Adrenal gland (tissue), 12 donors: Measurements from ENCODE around the gene CLEC4G. TPM values are rescaled to one million over a fixed set of nuclear protein-coding genes. Genes with fewer than 3 reads are reported as not detected.

Experiments
- DNase-seq, 7 donors: peaks; one replicate each; pipeline ENCODE4 v3.0.0-alpha.2; 2019 to 2020
- H3K27ac ChIP-seq, 5 donors: fragments of 200-600 bp; sonication (generic) in 4 of 5; 1 replicate in 3 of 5; 2 replicates in 2 of 5; pipeline versions ENCODE4 v1.5.1 to v1.8.0; 2016 to 2020; ENCODE audit warnings: mild to moderate bottlenecking in 1 of 5
- H3K27me3 ChIP-seq: fragments of 200-600 bp; 2 replicates; pipeline ENCODE4 v1.8.0; 2021
- H3K36me3 ChIP-seq, 2 donors: fragments of 200-600 bp; replicated peaks in 1 of 2; 1 replicate in 1 of 2; 2 replicates in 1 of 2; pipeline versions ENCODE4 v1.5.1 to v1.8.0; 2018 to 2022
- H3K4me1 ChIP-seq, 2 donors: fragments of 200-600 bp; replicated peaks in 1 of 2; 1 replicate in 1 of 2; 2 replicates in 1 of 2; pipeline versions ENCODE4 v1.5.1 to v1.8.0; 2018 to 2021
- H3K4me3 ChIP-seq, 4 donors: fragments of 200-600 bp; sonication (generic) in 3 of 4; one replicate each; pipeline ENCODE4 v1.5.1; 2016 to 2018
- H3K9me3 ChIP-seq, 3 donors: fragments of 200-600 bp; sonication (generic) in 1 of 3; replicated peaks in 1 of 3; 1 replicate in 2 of 3; 2 replicates in 1 of 3; pipeline versions ENCODE4 v1.5.1 to v1.8.0; 2016 to 2021
- CTCF ChIP-seq, 6 experiments: fragments of 450-650 bp in 4 of 6; fragments of 200-600 bp in 2 of 6; sonication (generic) in 1 of 6; IDR thresholded peaks; 1 replicate in 5 of 6; 2 replicates in 1 of 6; pipeline versions ENCODE4 v1.5.1 to v1.8.0; 2016 to 2021; ENCODE audit warnings: antibody characterized with exemption in 6 of 6, mild to moderate bottlenecking in 2 of 6, moderate library complexity in 1 of 6
- POLR2A ChIP-seq, 2 donors: fragments of 450-650 bp; IDR thresholded peaks; one replicate each; pipeline ENCODE4 v1.6.1; 2017; ENCODE audit warnings: antibody characterized with exemption in 2 of 2, mild to moderate bottlenecking in 2 of 2, moderate library complexity in 1 of 2
- WGBS, 4 donors: extraction: QIAGEN DNeasy Blood & Tissue Kit in 2 of 4; methylation state at CpG; one replicate each; pipeline versions ENCODE4 v1.1.5 to v1.1.7; 2013 to 2017; 5-methylcytosine and 5-hydroxymethylcytosine counted together
- intact Hi-C, 2 donors: fragments of 100-400 bp; cut with DNase I; formaldehyde crosslinking; loops; one replicate each; pipeline versions ENCODE4 v1.14.1 to v1.15.0; 2022 to 2023
- polyA plus RNA-seq, 3 donors: library from polyadenylated mRNA; stranded (reverse); fragments of 200-250 nt in 2 of 3; fragments of 350-450 nt in 1 of 3; fragmentation: Illumina TruSeq in 1 of 3; extraction: RNeasy Lipid Tissue Mini Kit (QIAGEN cat#74804) in 1 of 3; gene quantifications; one replicate each; pipeline ENCODE4 v1.2.3, GENCODE V29; 2013 to 2014
- total RNA-seq, 9 donors: library from RNA; depleted of rRNA in 4 of 9; stranded (reverse); fragments of >200 nt in 4 of 9; fragments of 120-200 nt in 1 of 9; fragmentation: NEBNext Ultra II Directional in 1 of 9; extraction: Animal tissue kit (Norgen Biotek cat#: 25700) in 1 of 9; gene quantifications; one replicate each; pipeline versions ENCODE4 v1.1.0 to v1.2.4, GENCODE V29; 2013 to 2023
- donor health status: healthy with polysubstance abuse.
- donor health status: Bipolar disorder and iron deficiency.
- donor health status: DM: yes; HTN: yes; CAD: no.
- donor health status: DM: no; HTN: no; CAD: no.
- donor health status: DM: no; HTN: no; CAD: no.
- donor health status: DM: yes; HTN: yes; CAD: no.

Gene CLEC4G
- total and polyA plus RNA-seq, 12 donors: 0.26 to 2.2 (median 0.87) TPM; not detected in 4

DNA sequence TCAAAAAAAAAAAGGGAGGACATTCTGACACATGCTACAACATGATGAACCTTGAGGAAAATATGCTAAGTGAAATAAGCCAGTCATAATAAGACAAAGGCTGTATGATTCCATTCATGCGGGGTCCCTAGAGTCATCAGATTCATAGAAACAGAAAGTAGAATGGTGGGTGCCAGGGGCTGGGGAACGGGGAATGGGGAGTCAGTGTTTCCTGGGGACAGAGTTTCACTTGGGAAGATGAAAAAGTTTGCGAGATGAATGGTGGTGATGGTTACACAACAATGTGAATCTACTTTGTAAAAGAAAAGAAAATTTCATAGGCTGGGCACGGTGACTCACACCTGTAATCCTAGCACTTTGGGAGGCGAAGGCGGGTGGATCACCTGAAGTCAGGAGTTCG is 6.1 kb upstream of the CLEC4G start:
- TF ChIP-seq CTCF (IDR thresholded peaks at IDR 0.05): no peak
- no peak for TF ChIP-seq POLR2A (IDR thresholded peaks at IDR 0.05)
- intact Hi-C loops: no loop called here
- no peak for DNase-seq
- 70 to 85% (median 74%) methylated on average over 7 of the region's 7 CpGs for WGBS, 4 donors
- Histone ChIP-seq H3K27ac (no peak overlapping the region), H3K27me3 (no peaks in the 10 kb centered on the region), H3K4me3 (no peak overlapping the region), H3K4me1 (no peaks in the 10 kb centered on the region), H3K36me3 (no peaks in the 10 kb centered on the region), H3K9me3 (no peaks in the 10 kb centered on the region)

GRCh38 chr19:7737215-7737614 is 5.3 kb upstream of the CLEC4G start:
- Histone ChIP-seq H3K4me3 (no peak overlapping the region), H3K4me1 (no peaks in the 10 kb centered on the region), H3K36me3 (no peaks in the 10 kb centered on the region), H3K27me3 (no peaks in the 10 kb centered on the region), H3K27ac (no peak overlapping the region), H3K9me3 (no peaks in the 10 kb centered on the region)
- 80 to 90% (median 86%) methylated on average over 11 of the region's 11 CpGs for WGBS, 4 donors
- intact Hi-C loops: no loop called here
- no peak for DNase-seq
- TF ChIP-seq CTCF (IDR thresholded peaks at IDR 0.05): no peak
- TF ChIP-seq POLR2A (IDR thresholded peaks at IDR 0.05): no peak

DNA sequence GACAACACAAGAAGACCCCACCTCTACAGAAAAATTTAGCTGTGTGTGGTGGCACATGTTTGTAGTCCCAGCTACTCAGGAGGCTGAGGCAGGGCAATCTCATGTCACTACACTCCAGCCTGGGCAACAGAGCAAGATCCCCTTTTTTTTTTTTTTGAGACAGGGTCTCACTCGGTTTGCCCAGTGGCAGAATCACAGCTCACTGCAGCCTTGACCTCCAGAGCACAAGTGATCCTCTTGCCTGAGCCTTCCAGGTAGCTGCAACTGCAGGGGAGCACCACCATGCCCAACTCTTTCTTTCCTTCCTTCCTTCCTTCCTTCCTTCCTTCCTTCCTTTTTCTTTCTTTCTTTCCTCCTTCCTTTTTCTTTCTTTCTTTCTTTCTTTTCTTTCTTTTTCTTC is 4.2 kb upstream of the CLEC4G start:
- Histone ChIP-seq H3K27me3 (peaks cover 2% of the 10 kb centered on the region), H3K36me3 (no peaks in the 10 kb centered on the region), H3K27ac (no peak overlapping the region), H3K4me1 (no peaks in the 10 kb centered on the region), H3K4me3 (no peak overlapping the region), H3K9me3 (no peaks in the 10 kb centered on the region)
- WGBS, 4 donors: 30 to 45% (median 35%) methylated on average over 1 of the region's 1 CpG
- DNase-seq: no peak
- TF ChIP-seq CTCF (IDR thresholded peaks at IDR 0.05) (no peak), POLR2A (IDR thresholded peaks at IDR 0.05) (no peak)
- intact Hi-C loops: no loop called here

DNA sequence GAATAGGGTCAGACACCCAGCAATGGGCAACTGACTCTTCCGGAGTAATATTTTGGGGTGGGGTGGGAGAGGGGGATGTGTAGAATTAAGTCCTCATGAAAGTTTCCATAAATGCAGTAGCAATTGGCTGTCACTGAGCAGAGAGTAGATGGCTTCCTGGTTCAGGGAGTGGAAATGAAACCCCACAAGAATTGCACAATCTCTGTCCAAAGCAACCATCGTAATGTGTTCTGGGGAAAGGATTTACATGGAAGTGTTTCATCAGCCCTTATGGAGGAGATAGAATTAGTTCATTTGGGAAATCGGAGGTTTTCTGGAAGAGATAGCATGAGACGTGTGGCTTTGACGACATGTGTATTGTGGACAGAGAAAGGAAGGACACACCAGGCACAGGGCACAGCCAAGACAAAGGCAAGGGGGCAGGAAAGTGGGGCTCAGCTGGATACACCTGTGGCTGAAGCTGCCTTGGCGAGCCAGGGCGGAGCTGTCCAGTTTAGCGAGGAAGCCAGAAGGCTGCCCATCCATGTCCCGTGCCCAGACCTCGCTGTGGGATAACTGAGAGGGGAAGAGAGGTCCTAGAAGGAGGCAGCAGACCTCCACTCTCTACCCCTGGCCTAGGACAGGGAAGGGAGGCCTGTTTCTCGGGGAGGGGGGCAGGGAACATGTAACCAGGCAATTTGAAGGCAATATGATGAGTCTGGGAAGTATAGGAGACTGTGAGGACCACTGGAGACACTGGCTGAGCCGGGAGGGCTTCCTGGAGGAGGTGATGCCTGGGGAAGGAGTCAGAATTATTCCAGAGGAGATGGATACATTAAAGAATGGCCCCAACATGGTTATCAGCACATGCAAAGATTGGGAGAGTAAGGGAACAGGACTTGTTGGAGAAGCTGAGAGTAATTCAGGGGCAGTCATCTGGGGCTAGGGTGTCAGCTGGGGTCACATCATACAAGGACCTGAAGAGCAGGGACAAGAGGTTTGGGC is 2.6 kb upstream of the CLEC4G start:
- Histone ChIP-seq H3K36me3 (no peaks in the 10 kb centered on the region), H3K27ac (peak overlapping the region in 2 of 5 donors; percentile 17 to 66), H3K9me3 (no peaks in the 10 kb centered on the region), H3K4me3 (no peak overlapping the region), H3K27me3 (peaks cover 16% of the 10 kb centered on the region), H3K4me1 (peaks cover 0 to 5% of the 10 kb centered on the region in 2 donors)
- peak in 1 of 7 donors; percentile 31 for DNase-seq
- intact Hi-C loops: no loop called here
- no peak for TF ChIP-seq CTCF (IDR thresholded peaks at IDR 0.05)
- TF ChIP-seq POLR2A (IDR thresholded peaks at IDR 0.05): no peak
- 54 to 74% (median 61%) methylated on average over 12 of the region's 12 CpGs for WGBS, 4 donors
